T-cell (primary cell): Measurements from ENCODE around the gene NUPR2. TPM values are rescaled to one million over a fixed set of nuclear protein-coding genes. Genes with fewer than 3 reads are reported as not detected.
"Not testable (repeated sequence)": the region's sequence is repeated elsewhere in the genome, so short reads cannot be mapped to it uniquely, and the experiment has no call there.

Experiments used
- ATAC-seq, 4 experiments: fragments of 200-7000 bp in 3 of 4; fragments of 150-1000 bp in 1 of 4; cut with Tn5 transposase; replicated peaks in 1 of 4; 1 replicate in 3 of 4; 2 replicates in 1 of 4; pipeline ENCODE4 v1.10.0; 2021; ENCODE audit warnings: moderate library complexity in 3 of 4, mild to moderate bottlenecking in 2 of 4, moderate number of reproducible peaks in 1 of 4
- CTCF ChIA-PET, 2 donors: fragments of 300-600 bp; sonication (Branson Sonifier 250); formaldehyde crosslinking; loops; one replicate each; lab custom pipeline; 2022; ENCODE audit warnings: antibody characterized with exemption in 2 of 2; lab: Charles Lee
- POLR2A ChIA-PET, 2 donors: fragments of 300-600 bp; sonication (Branson Sonifier 250); formaldehyde crosslinking; loops; one replicate each; lab custom pipeline; 2022; ENCODE audit warnings: antibody characterized with exemption in 2 of 2; lab: Charles Lee
- DNase-seq, 35 experiments: peaks; one replicate each; pipeline versions ENCODE4 v3.0.0 to v3.0.0-alpha.2; 2013 to 2023
- H3K27ac ChIP-seq: one replicate; pipeline ENCODE4 v1.5.1; 2013; ENCODE audit warnings: low read length
- H3K27me3 ChIP-seq, 2 experiments: replicated peaks in 1 of 2; 1 replicate in 1 of 2; 2 replicates in 1 of 2; pipeline versions ENCODE4 v1.6.1 to v1.7.0; 2013; ENCODE audit warnings: low read length in 1 of 2, mixed read lengths in 1 of 2; ENCODE audit not compliant: control insufficient read depth in 2 of 2, insufficient read depth in 2 of 2; ENCODE audit errors: extremely low read depth in 1 of 2
- H3K36me3 ChIP-seq, 2 donors: 1 replicate in 1 of 2; 2 replicates in 1 of 2; pipeline versions ENCODE4 v1.6.1 to v1.7.0; 2013; ENCODE audit warnings: low read length in 1 of 2; ENCODE audit not compliant: control insufficient read depth in 2 of 2, insufficient read depth in 1 of 2; ENCODE audit errors: extremely low read depth in 1 of 2
- H3K4me1 ChIP-seq, 2 experiments: 1 replicate in 1 of 2; 2 replicates in 1 of 2; pipeline versions ENCODE4 v1.6.1 to v1.7.0; 2013; ENCODE audit warnings: low read length in 2 of 2, mixed read lengths in 1 of 2; ENCODE audit not compliant: insufficient read depth in 2 of 2, control insufficient read depth in 1 of 2; ENCODE audit errors: extremely low read depth in 1 of 2
- H3K4me3 ChIP-seq, 2 donors: 1 replicate in 1 of 2; 2 replicates in 1 of 2; pipeline versions ENCODE4 v1.5.1 to v1.7.0; 2013; ENCODE audit warnings: mild to moderate bottlenecking in 2 of 2, low read length in 1 of 2, moderate library complexity in 1 of 2; ENCODE audit not compliant: control insufficient read depth in 1 of 2; ENCODE audit errors: extremely low read depth in 1 of 2
- H3K9me3 ChIP-seq: 2 replicates; pipeline ENCODE4 v1.7.0; 2013
- H3K27ac Mint-ChIP-seq, 2 donors: one replicate each; pipeline ENCODE4 v1.8.0; 2020 to 2021; ENCODE audit warnings: mild to moderate bottlenecking in 2 of 2, mixed read lengths in 2 of 2
- H3K27me3 Mint-ChIP-seq, 2 donors: one replicate each; pipeline ENCODE4 v1.8.0; 2021 to 2022; ENCODE audit warnings: mixed read lengths in 2 of 2
- H3K36me3 Mint-ChIP-seq: one replicate; pipeline ENCODE4 v1.8.0; 2021; ENCODE audit warnings: mixed read lengths
- H3K4me1 Mint-ChIP-seq, 3 donors: one replicate each; pipeline ENCODE4 v1.8.0; 2020 to 2022; ENCODE audit warnings: mixed read lengths in 3 of 3, mild to moderate bottlenecking in 1 of 3
- H3K4me3 Mint-ChIP-seq, 3 donors: one replicate each; pipeline ENCODE4 v1.8.0; 2020 to 2022; ENCODE audit warnings: mild to moderate bottlenecking in 3 of 3, mixed read lengths in 3 of 3, moderate library complexity in 3 of 3
- H3K9me3 Mint-ChIP-seq, 3 donors: one replicate each; pipeline ENCODE4 v1.8.0; 2020 to 2022; ENCODE audit warnings: mixed read lengths in 3 of 3
- WGBS: methylation state at CpG from one replicate; pipeline ENCODE4 v1.1.5; 2013; ENCODE audit warnings: missing lambda C conversion rate; ENCODE audit not compliant: insufficient coverage; 5-methylcytosine and 5-hydroxymethylcytosine counted together
- total RNA-seq, 35 experiments: library from RNA in 6 of 35; stranded (reverse) in 6 of 35; fragments of 120-200 nt in 1 of 35; gene quantifications; one replicate each; pipeline versions ENCODE4 v1.2.1 to v1.2.4 and lab custom pipeline; 2013 to 2026

The NUPR2 gene
- total RNA-seq: under 1 TPM in 1 of 5 donors, not detected in 4; 0.67 TPM
- total RNA-seq (2013): 0.66 TPM
- 0 to 0.48 (median 0.06) reads per million in 29 experiments for total RNA-seq (lab: John Stamatoyannopoulos, UW)

- H3K36me3 Mint-ChIP-seq: no peaks in the 10 kb centered on the region
- H3K9me3 ChIP-seq: no peaks in the 10 kb centered on the region
- no peaks in the 10 kb centered on the region for H3K9me3 Mint-ChIP-seq
- CTCF ChIA-PET: no interaction called here
- 15% methylated on average over 64 of the region's 65 CpGs for WGBS
- ATAC-seq (peak in 1 of 4 experiments; percentile 20), DNase-seq (no peak)
- H3K27ac ChIP-seq: no peak within 1 kb of the TSS
- H3K36me3 ChIP-seq: no peaks in the 10 kb centered on the region
- H3K4me1 ChIP-seq: peaks cover 0 to 5% of the 10 kb centered on the region in 2 experiments
- peaks cover 21 to 34% of the 10 kb centered on the region in 2 donors for H3K27me3 Mint-ChIP-seq
- H3K4me3 ChIP-seq: no peak within 1 kb of the TSS
- H3K4me1 Mint-ChIP-seq: no peaks in the 10 kb centered on the region
- peaks cover 5 to 26% of the 10 kb centered on the region in 2 experiments for H3K27me3 ChIP-seq
- peak within 1 kb of the TSS in 2 of 3 donors; percentile 17 to 45 for H3K4me3 Mint-ChIP-seq
- POLR2A ChIA-PET: interaction anchor here in 1 of 2 donors (0.7 kb wide), 1 partner anchor 10 kb away, joined by 8 read pairs; the partner anchor contains the start of gene CHCHD2
- H3K27ac Mint-ChIP-seq: no peak within 1 kb of the TSS
Observed at GRCh38 chr7:56115852-56116538, at the start of gene NUPR2. Gene NUPR2, minus strand, starts transcription at chr7:56116417. Its CDS starts 103 bp downstream, at chr7:56116314.

GRCh38 chr7:56157238-56157790, 41.1 kb upstream of the NUPR2 start:
- Mint-ChIP-seq H3K4me1 (no peaks in the 10 kb centered on the region), H3K27me3 (peaks cover 13 to 18% of the 10 kb centered on the region in 2 donors), H3K9me3 (peaks cover 12 to 23% (median 20%) of the 10 kb centered on the region in 3 donors), H3K27ac (no peak overlapping the region), H3K36me3 (no peaks in the 10 kb centered on the region), H3K4me3 (no peak overlapping the region)
- Histone ChIP-seq H3K36me3 (no peaks in the 10 kb centered on the region), H3K4me3 (no peak overlapping the region), H3K4me1 (no peaks in the 10 kb centered on the region), H3K27ac (no peak overlapping the region), H3K9me3 (no peaks in the 10 kb centered on the region), H3K27me3 (peaks cover 0 to 3% of the 10 kb centered on the region in 2 experiments)
- POLR2A ChIA-PET: no interaction called here
- ATAC-seq (no peak), DNase-seq (no peak)
- no CpG with 5 or more reads among the region's 1 CpG for WGBS
- CTCF ChIA-PET: interaction anchor here in 1 of 2 donors (0.6 kb wide), 1 partner anchor 151 kb away, joined by 3 read pairs; no protein-coding TSS in a partner anchor

GRCh38 chr7:56131062-56131461, 14.8 kb upstream of the NUPR2 start:
- H3K36me3 ChIP-seq, H3K4me3 Mint-ChIP-seq, POLR2A ChIA-PET, ATAC-seq, H3K9me3 Mint-ChIP-seq, H3K27ac ChIP-seq, H3K27ac Mint-ChIP-seq, H3K36me3 Mint-ChIP-seq, H3K4me1 ChIP-seq, H3K4me1 Mint-ChIP-seq, H3K9me3 ChIP-seq, DNase-seq, H3K27me3 ChIP-seq, H3K27me3 Mint-ChIP-seq, H3K4me3 ChIP-seq: not testable (repeated sequence)
- 60% methylated on average over 1 of the region's 2 CpGs for whole genome bisulfite sequencing
- CTCF ChIA-PET: interaction anchor here in 1 of 2 donors (0.7 kb wide), 1 partner anchor 58 kb away, joined by 3 read pairs; no protein-coding TSS in a partner anchor

- Mint-ChIP-seq H3K4me1 (no peaks in the 10 kb centered on the region), H3K4me3 (no peak overlapping the region), H3K27me3 (no peaks in the 10 kb centered on the region), H3K27ac (no peak overlapping the region), H3K9me3 (no peaks in the 10 kb centered on the region), H3K36me3 (no peaks in the 10 kb centered on the region)
- POLR2A ChIA-PET: no interaction called here
- ATAC-seq: no peak
- H3K9me3 ChIP-seq: no peaks in the 10 kb centered on the region
- no peak overlapping the region for H3K27ac ChIP-seq
- no peaks in the 10 kb centered on the region for H3K36me3 ChIP-seq
- H3K4me3 ChIP-seq: no peak overlapping the region
- no peaks in the 10 kb centered on the region for H3K4me1 ChIP-seq
- peaks cover 0 to 8% of the 10 kb centered on the region in 2 experiments for H3K27me3 ChIP-seq
- DNase-seq: no peak
- CTCF ChIA-PET: interaction anchor here in 1 of 2 donors (0.7 kb wide), 1 partner anchor 49 kb away, joined by 3 read pairs; no protein-coding TSS in a partner anchor
- WGBS: 100% methylated on average over 2 of the region's 7 CpGs
Observed at GRCh38 chr7:56127241-56127975, 11.2 kb upstream of the NUPR2 start.

GRCh38 chr7:56125831-56126230, 9.6 kb upstream of the NUPR2 start:
- Histone ChIP-seq H3K36me3 (no peaks in the 10 kb centered on the region), H3K27me3 (peaks cover 0 to 8% of the 10 kb centered on the region in 2 experiments), H3K4me1 (no peaks in the 10 kb centered on the region), H3K9me3 (no peaks in the 10 kb centered on the region), H3K4me3 (no peak overlapping the region), H3K27ac (no peak overlapping the region)
- CTCF ChIA-PET: no interaction called here
- H3K4me3 Mint-ChIP-seq: no peak overlapping the region
- POLR2A ChIA-PET: no interaction called here
- WGBS: 74% methylated on average over 6 of the region's 8 CpGs
- no peak overlapping the region for H3K27ac Mint-ChIP-seq
- DNase-seq (no peak), ATAC-seq (no peak)
- H3K4me1 Mint-ChIP-seq: no peaks in the 10 kb centered on the region
- H3K36me3 Mint-ChIP-seq: no peaks in the 10 kb centered on the region
- H3K9me3 Mint-ChIP-seq: no peaks in the 10 kb centered on the region
- H3K27me3 Mint-ChIP-seq: peaks cover 0 to 3% of the 10 kb centered on the region in 2 donors

- H3K9me3 Mint-ChIP-seq: no peaks in the 10 kb centered on the region
Observed at GRCh38 chr7:56124981-56125380, 8.8 kb upstream of the NUPR2 start.

More at GRCh38 chr7:56124981-56125380, 8.8 kb upstream of the NUPR2 start:
- DNase-seq (no peak), ATAC-seq (no peak)
- Histone ChIP-seq H3K4me3 (no peak overlapping the region), H3K36me3 (no peaks in the 10 kb centered on the region), H3K9me3 (no peaks in the 10 kb centered on the region), H3K27ac (no peak overlapping the region), H3K27me3 (peaks cover 0 to 8% of the 10 kb centered on the region in 2 experiments), H3K4me1 (no peaks in the 10 kb centered on the region)
- H3K4me1 Mint-ChIP-seq: no peaks in the 10 kb centered on the region
- ChIA-PET POLR2A (interaction anchor here in 1 of 2 donors (0.5 kb wide), 1 partner anchor 527 kb away, joined by 9 read pairs; no protein-coding TSS in a partner anchor), CTCF (no interaction called here)
- WGBS: 100% methylated on average over 2 of the region's 6 CpGs
- no peak overlapping the region for H3K4me3 Mint-ChIP-seq
- H3K36me3 Mint-ChIP-seq: no peaks in the 10 kb centered on the region
- H3K27ac Mint-ChIP-seq: no peak overlapping the region
- H3K27me3 Mint-ChIP-seq: peaks cover 0 to 3% of the 10 kb centered on the region in 2 donors
